Activated naive CD8-positive, alpha-beta T cell (primary cell): ENCODE measurements around the gene HMX1.

ENCODE experiments used
- H3K27ac Mint-ChIP-seq: one replicate; pipeline ENCODE4 v1.8.0; 2021; ENCODE audit warnings: mixed read lengths
- H3K27me3 Mint-ChIP-seq: one replicate; pipeline ENCODE4 v1.8.0; 2021; ENCODE audit warnings: mixed read lengths
- H3K36me3 Mint-ChIP-seq: one replicate; pipeline ENCODE4 v1.8.0; 2021; ENCODE audit warnings: mixed read lengths
- H3K4me1 Mint-ChIP-seq: one replicate; pipeline ENCODE4 v1.8.0; 2021; ENCODE audit warnings: low read depth, mixed read lengths
- H3K4me3 Mint-ChIP-seq: one replicate; pipeline ENCODE4 v1.8.0; 2021; ENCODE audit warnings: mild to moderate bottlenecking, mixed read lengths
- H3K9me3 Mint-ChIP-seq: one replicate; pipeline ENCODE4 v1.8.0; 2021; ENCODE audit warnings: low read depth, mixed read lengths

HMX1 gene

GRCh38 chr4:8821151-8821950 lies 50.3 kb downstream of the HMX1 start:
- Mint-ChIP-seq H3K36me3 (no peaks in the 10 kb centered on the region), H3K27ac (no peak overlapping the region), H3K9me3 (no peaks in the 10 kb centered on the region), H3K4me1 (no peaks in the 10 kb centered on the region), H3K27me3 (peaks cover 4% of the 10 kb centered on the region), H3K4me3 (no peak overlapping the region)

GRCh38 chr4:8820178-8821102 lies 51.2 kb downstream of the HMX1 start:
- Mint-ChIP-seq H3K36me3 (no peaks in the 10 kb centered on the region), H3K27me3 (peaks cover 4% of the 10 kb centered on the region), H3K4me3 (no peak overlapping the region), H3K4me1 (no peaks in the 10 kb centered on the region), H3K9me3 (no peaks in the 10 kb centered on the region), H3K27ac (no peak overlapping the region)

DNA sequence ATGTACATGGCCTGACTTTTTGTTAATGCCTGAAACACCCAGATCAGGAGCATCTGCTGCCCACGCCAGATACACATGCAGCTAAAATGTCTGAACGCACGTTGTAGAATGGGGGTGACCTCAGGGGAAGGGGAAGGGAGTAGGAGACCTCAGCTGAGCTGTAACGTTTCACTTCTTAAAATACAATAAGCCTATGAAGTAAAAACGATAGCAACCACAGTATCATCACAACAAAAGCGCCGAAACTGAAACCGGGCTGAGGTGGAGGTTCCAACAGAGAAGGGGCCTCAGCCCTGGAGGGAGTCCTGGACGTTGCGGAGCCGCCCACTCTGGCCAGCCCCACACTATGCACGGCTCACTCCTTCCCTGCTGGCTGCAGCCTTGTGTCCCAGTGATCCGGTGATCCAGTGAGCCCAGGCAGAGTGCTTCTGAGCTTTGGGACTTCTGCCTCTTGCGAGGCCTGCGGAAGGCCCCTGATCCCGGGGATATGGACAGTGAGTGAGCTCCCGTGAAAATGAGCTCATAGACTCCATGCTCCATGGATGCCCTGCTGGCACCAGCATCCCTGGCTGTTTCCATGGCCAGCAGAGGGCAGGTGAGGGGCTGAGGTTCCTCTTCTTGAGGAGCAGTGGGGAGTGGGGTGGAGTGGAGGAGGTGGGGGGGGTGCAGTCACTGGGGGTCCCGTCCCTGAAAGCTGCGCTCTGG lies 52.0 kb downstream of the HMX1 start:
- Mint-ChIP-seq H3K9me3 (no peaks in the 10 kb centered on the region), H3K36me3 (no peaks in the 10 kb centered on the region), H3K27ac (no peak overlapping the region), H3K27me3 (peaks cover 4% of the 10 kb centered on the region), H3K4me3 (no peak overlapping the region), H3K4me1 (no peaks in the 10 kb centered on the region)

- Mint-ChIP-seq H3K9me3 (no peaks in the 10 kb centered on the region), H3K27me3 (peaks cover 4% of the 10 kb centered on the region), H3K27ac (no peak overlapping the region), H3K36me3 (no peaks in the 10 kb centered on the region), H3K4me3 (no peak overlapping the region), H3K4me1 (no peaks in the 10 kb centered on the region)
These were observed 52.6 kb downstream of the HMX1 start for GRCh38 chr4:8819019-8819418.

DNA sequence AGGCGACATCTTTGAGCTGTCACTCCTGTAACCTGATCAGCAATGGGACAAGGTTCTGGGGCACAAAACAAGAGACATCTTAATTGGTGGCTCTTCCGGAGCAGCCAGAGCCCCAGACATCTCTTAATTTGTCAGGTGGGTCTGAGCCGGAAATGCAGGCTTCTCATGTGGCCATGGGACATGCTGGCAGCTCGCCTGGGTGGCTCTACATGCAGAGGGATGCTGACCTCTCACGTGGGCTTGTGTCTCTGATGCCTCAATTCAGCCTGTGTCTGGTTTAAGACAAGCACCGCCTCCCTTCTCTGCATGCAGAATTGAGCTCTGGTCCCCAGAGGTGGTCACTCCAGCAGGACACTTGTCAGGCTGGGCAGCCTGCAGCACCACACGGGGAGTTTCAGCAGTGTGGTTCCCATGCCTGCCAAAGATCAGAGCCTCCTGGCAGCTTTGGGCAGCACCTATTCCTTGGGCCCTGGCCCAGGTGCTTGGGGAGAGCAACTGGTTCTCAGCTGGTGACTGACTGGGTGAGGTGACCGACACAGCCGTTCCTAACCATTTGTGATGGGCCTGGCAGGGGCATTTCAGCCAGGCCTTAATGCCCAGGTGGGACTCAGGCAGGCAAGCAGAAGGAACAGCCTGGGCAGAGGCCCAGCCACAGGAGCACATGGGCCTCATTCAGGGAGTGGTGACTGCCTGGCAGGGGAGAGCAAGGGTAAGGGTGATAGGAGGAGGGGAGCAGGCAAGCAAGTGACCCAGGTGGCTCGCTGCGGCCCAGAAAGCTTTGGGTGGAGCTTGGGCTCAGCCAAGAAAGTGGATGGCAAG lies 53.4 kb downstream of the HMX1 start:
- Mint-ChIP-seq H3K4me1 (no peaks in the 10 kb centered on the region), H3K27me3 (peaks cover 4% of the 10 kb centered on the region), H3K4me3 (no peak overlapping the region), H3K36me3 (no peaks in the 10 kb centered on the region), H3K27ac (no peak overlapping the region), H3K9me3 (no peaks in the 10 kb centered on the region)

- H3K4me1 Mint-ChIP-seq: no peaks in the 10 kb centered on the region
- H3K27me3 Mint-ChIP-seq: peaks cover 4% of the 10 kb centered on the region
- no peak overlapping the region for H3K4me3 Mint-ChIP-seq
- H3K9me3 Mint-ChIP-seq: no peaks in the 10 kb centered on the region
- no peaks in the 10 kb centered on the region for H3K36me3 Mint-ChIP-seq
- no peak overlapping the region for H3K27ac Mint-ChIP-seq
These were observed 53.9 kb downstream of the HMX1 start for GRCh38 chr4:8817813-8818062.

DNA sequence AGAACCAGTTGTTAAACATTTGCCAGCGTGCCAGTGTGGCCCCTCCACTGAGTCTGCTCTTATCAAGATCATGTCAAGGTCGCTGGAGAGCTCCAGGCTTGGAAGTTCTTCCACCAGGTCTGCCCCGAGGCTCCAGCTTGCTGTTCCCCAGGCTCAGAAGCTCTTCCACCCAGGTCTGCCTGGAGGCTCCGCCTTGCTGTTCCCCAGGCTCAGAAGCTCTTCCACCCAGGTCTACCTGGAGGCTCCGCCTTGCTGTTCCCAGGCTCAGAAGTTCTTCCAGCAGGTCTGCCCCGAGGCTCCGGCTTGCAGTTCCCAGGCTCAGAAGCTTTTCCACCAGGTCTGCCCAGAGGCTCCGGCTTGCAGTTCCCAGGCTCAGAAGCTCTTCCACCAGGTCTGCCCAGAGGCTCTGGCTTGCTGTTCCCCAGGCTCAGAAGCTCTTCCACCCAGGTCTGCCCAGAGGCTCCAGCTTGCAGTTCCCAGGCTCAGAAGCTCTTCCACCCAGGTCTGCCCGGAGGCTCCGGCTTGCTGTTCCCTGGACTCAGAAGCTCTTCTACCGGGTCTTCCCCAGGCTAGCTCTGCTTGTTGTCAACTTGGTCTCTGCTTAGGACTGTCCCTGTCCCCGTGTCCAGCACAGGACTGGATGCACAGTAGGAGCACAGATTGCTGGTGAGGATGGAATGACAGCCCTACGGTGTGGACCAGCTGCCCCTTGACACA lies 54.4 kb downstream of the HMX1 start:
- Mint-ChIP-seq H3K9me3 (no peaks in the 10 kb centered on the region), H3K27me3 (peaks cover 4% of the 10 kb centered on the region), H3K4me1 (no peaks in the 10 kb centered on the region), H3K36me3 (no peaks in the 10 kb centered on the region), H3K27ac (no peak overlapping the region), H3K4me3 (no peak overlapping the region)
